Measurements from ENCODE around the gene DYSF. TPM values are rescaled to one million over a fixed set of nuclear protein-coding genes. Genes with fewer than 3 reads are reported as not detected.

The DYSF gene
- total and polyA plus RNA-seq, 2 donors (not counting 3 experiments of a cell fraction or from before 2014, with no cell fraction given): 50.9 to 152 TPM

- H3K36me3 ChIP-seq (ENCODE audit: control insufficient read depth in 2 of 2, extremely low read depth in 1 of 2, insufficient read depth in 2 of 2, low read length in 2 of 2): peaks cover 5% of the 10 kb centered on the region in 2 experiments
- no peak overlapping the region for H3K27ac ChIP-seq (ENCODE audit: insufficient read depth, low read depth, low read length)
- no peak overlapping the region for H2AFZ ChIP-seq (ENCODE audit: low read depth, low read length)
- H3K9me1 ChIP-seq (replicated peaks; ENCODE audit: control insufficient read depth, extremely low read depth, insufficient read depth, low read length): no peaks in the 10 kb centered on the region
- CTCF ChIA-PET: interaction anchor here (1.2 to 3.0 kb wide), 2 partner anchors 9 to 33 kb away, joined by 3 to 10 read pairs; no protein-coding TSS in a partner anchor
- H3K4me2 ChIP-seq (ENCODE audit: insufficient read depth, low read length): no peak overlapping the region
- BruUV-seq (replicated peaks): no TSS peak
- DNase-seq (ENCODE audit: low read depth, low spot score): no peak
- H3K9ac ChIP-seq (replicated peaks; ENCODE audit: extremely low read depth, insufficient read depth, low read length): no peak overlapping the region
- intact Hi-C loops (cut with micrococcal nuclease): no loop called here
- H3K4me3 ChIP-seq (replicated peaks in 1 of 3; ENCODE audit: insufficient read depth in 1 of 3, low read depth in 1 of 3, low read length in 3 of 3): no peak overlapping the region
- H3K27me3 ChIP-seq (ENCODE audit: control insufficient read depth in 2 of 2, insufficient read depth in 2 of 2, low read length in 2 of 2): no peaks in the 10 kb centered on the region
- peaks cover 62% of the 10 kb centered on the region for H3K4me1 ChIP-seq (ENCODE audit: control insufficient read depth, extremely low read depth, insufficient read depth, low read length)
- peak; percentile 32 for TF ChIP-seq FOS (IDR thresholded peaks at IDR 0.05; ENCODE audit: borderline replicate concordance, insufficient read depth, low read length)
- TF ChIP-seq JUN (IDR thresholded peaks at IDR 0.05; ENCODE audit: borderline replicate concordance, insufficient read depth, insufficient read length, low read depth): peak; percentile 30
- no peak for TF ChIP-seq CTCF (IDR thresholded peaks at IDR 0.05; ENCODE audit: extremely low read depth in 1 of 2, insufficient read depth in 1 of 2, low read depth in 1 of 2, low read length in 2 of 2)
- FAIRE-seq: no peak
- H4K20me1 ChIP-seq (replicated peaks; ENCODE audit: control insufficient read depth, extremely low read depth, insufficient read depth, low read length): no peaks in the 10 kb centered on the region
- dilution Hi-C loops (cut with MboI; ENCODE audit: extremely low pct_ligation_motif_present, low sequenced_read_pairs): no loop called here
- no peaks in the 10 kb centered on the region for H3K79me2 ChIP-seq (ENCODE audit: control insufficient read depth, insufficient read depth, low read length)
- POLR2A ChIA-PET: interaction anchor here (1.2 kb wide), 1 partner anchor 28 kb away, joined by 3 read pairs; no protein-coding TSS in a partner anchor
- H3K9me3 ChIP-seq (replicated peaks; ENCODE audit: control insufficient read depth, insufficient read depth, low read length): no peaks in the 10 kb centered on the region
Observed at GRCh38 chr2:71494523-71495155, 41.3 kb downstream of the DYSF start.

Measured in endothelial cell of umbilical vein (primary cell).